ENCODE measurements around the gene RAB3C.
A peak's percentile ranks its signal among the peaks of the same experiment; 100 is the strongest.

Gene RAB3C

GRCh38 chr5:58842852-58843251, 260.0 kb downstream of the RAB3C start:
- no peak for DNase-seq

GRCh38 chr5:58844395-58844794, 261.5 kb downstream of the RAB3C start:
- no peak for DNase-seq

- no peak for DNase-seq
Measured at GRCh38 chr5:58847041-58847440, 264.2 kb downstream of the RAB3C start.

GRCh38 chr5:58849223-58849622, 266.3 kb downstream of the RAB3C start:
- DNase-seq: no peak

- no peak for DNase-seq
Measured at GRCh38 chr5:58849921-58850667, 267.2 kb downstream of the RAB3C start.

- DNase-seq: no peak
Measured at GRCh38 chr5:58851153-58851552, 268.3 kb downstream of the RAB3C start.

GRCh38 chr5:58851571-58851970, 268.7 kb downstream of the RAB3C start:
- DNase-seq: no peak

- no peak for DNase-seq
Measured at GRCh38 chr5:58852566-58852965, 269.7 kb downstream of the RAB3C start.

GRCh38 chr5:58854441-58854840, 271.6 kb downstream of the RAB3C start:
- no peak for DNase-seq

- no peak for DNase-seq
Measured at GRCh38 chr5:58855851-58856739, 273.2 kb downstream of the RAB3C start.

- DNase-seq: no peak
Measured at GRCh38 chr5:58857609-58858008, 274.7 kb downstream of the RAB3C start.

- DNase-seq: no peak
Measured at GRCh38 chr5:58860680-58861079, 277.8 kb downstream of the RAB3C start.

- no peak for DNase-seq
Measured at GRCh38 chr5:58868931-58869330, 286.1 kb downstream of the RAB3C start.

- peak in 1 of 2 experiments; percentile 13 for DNase-seq
Measured at GRCh38 chr5:58871648-58872242, 288.9 kb downstream of the RAB3C start.

GRCh38 chr5:58872670-58873273, 289.9 kb downstream of the RAB3C start:
- DNase-seq: peak; percentile 24 to 52

- no peak for DNase-seq
Measured at GRCh38 chr5:58875599-58875998, 292.7 kb downstream of the RAB3C start.

GRCh38 chr5:58885260-58885659, 302.4 kb downstream of the RAB3C start:
- no peak for DNase-seq

- peak; percentile 23 to 45 for DNase-seq
Measured at GRCh38 chr5:58886315-58887207, 303.7 kb downstream of the RAB3C start.

GRCh38 chr5:58887311-58887710, 304.4 kb downstream of the RAB3C start:
- DNase-seq: no peak

- DNase-seq: no peak
Measured at GRCh38 chr5:58887721-58888409, 305.0 kb downstream of the RAB3C start.

GRCh38 chr5:58890265-58890664, 307.4 kb downstream of the RAB3C start:
- DNase-seq: no peak

- no peak for DNase-seq
Measured at GRCh38 chr5:58890701-58891085, 307.8 kb downstream of the RAB3C start.

Data from NCI-H187 (cell line).